HG02885 (cell line): ENCODE measurements around the gene TMEM128.

Experiments
- ATAC-seq: cut with Tn5 transposase; IDR thresholded peaks from one replicate; pipeline ENCODE4 v1.9.1; 2021; ENCODE audit warnings: mild to moderate bottlenecking; ENCODE audit not compliant: unreplicated experiment, poor library complexity

The TMEM128 gene, protein sequence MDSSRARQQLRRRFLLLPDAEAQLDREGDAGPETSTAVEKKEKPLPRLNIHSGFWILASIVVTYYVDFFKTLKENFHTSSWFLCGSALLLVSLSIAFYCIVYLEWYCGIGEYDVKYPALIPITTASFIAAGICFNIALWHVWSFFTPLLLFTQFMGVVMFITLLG

DNA sequence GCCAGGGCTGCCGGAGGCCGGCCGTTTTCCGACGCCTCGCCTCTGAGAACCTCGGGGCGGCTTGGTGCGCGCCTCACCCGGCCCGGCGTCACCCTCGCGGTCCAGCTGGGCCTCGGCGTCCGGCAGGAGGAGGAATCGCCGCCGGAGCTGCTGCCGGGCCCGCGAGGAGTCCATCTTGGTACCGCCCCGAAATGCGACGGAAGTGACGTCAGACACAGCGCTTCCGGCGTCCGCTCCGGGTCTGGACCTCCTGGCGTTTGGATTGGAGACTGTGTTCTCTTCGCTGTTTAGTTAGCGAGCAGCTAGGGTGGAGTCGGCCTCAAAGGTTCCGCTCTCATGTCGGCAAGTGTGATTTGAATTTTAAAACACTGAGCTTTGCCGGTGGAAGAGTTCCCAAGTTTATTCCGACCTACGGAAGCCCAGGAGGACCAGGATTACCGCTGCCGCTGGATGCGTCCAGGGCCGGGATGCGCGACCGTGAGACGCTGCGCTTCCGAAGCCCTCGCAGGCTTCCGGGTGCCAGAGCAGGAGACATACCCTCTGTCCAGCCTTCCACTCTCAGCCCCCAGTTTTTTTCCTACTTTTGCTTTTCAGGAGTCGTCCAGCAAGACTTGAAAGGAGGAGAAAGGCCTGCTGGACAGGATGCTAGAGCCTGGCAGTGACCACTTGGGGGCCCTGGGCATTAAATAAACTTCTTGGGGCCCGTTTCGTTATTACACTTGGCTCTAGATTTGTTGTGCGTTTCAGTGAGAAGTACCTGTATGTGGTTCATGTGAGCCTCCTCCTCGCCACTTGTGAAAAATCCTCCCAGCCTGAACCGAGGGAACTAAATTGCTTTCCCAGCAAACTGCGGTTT is at the start of gene TMEM128:
Gene TMEM128, minus strand, starts transcription at position 195 of the 856 bp plus-strand sequence. Its CDS starts 21 bp downstream, at position 174.
- peak; percentile 97 for ATAC-seq

DNA sequence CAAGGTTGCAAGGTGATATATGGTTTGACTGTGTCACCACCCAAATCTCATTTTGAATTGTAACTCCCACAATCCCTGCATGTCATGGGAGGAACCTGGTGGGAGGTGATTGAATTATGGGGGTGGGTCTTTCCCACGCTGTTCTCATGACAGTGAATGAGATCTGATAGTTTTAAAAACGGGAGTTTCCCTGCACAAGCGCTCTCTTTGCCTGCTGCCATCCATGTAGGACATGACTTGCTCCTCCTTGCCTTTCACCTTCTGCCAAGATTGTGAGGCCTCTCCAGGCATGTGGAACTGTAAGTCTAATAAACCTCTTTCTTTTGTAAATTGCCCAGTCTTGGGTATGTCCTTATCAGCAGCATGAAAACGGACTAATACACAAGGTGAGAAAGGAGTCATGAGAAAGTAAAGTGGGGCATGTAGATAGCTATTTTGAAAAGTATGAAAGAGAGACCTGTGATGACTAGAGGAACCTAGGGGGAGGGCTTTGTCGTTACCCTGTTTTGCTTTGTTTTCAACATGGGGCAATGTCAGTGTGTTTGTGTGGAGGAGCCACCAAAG is 48.3 kb upstream of the TMEM128 start:
- ATAC-seq, result no peak

DNA sequence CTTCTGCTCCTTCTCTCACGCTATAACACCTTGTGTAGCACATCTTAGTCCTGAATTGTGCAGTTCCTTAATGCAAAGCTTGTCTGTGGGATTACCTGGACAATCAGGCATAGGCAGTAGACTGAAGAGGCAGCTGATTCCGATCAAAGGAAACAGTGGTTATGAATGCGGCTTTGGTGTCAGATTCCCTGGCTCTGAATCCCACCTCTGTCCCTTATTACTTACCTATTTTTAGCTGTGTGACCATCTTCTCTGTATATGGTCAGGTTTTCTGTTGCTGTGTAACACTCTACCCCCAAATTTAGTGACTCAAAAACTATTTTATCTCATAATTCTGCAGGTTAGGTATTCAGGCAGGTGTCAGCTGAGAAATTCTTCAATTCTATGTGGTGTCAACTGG is 45.3 kb upstream of the TMEM128 start:
- ATAC-seq, result no peak

DNA sequence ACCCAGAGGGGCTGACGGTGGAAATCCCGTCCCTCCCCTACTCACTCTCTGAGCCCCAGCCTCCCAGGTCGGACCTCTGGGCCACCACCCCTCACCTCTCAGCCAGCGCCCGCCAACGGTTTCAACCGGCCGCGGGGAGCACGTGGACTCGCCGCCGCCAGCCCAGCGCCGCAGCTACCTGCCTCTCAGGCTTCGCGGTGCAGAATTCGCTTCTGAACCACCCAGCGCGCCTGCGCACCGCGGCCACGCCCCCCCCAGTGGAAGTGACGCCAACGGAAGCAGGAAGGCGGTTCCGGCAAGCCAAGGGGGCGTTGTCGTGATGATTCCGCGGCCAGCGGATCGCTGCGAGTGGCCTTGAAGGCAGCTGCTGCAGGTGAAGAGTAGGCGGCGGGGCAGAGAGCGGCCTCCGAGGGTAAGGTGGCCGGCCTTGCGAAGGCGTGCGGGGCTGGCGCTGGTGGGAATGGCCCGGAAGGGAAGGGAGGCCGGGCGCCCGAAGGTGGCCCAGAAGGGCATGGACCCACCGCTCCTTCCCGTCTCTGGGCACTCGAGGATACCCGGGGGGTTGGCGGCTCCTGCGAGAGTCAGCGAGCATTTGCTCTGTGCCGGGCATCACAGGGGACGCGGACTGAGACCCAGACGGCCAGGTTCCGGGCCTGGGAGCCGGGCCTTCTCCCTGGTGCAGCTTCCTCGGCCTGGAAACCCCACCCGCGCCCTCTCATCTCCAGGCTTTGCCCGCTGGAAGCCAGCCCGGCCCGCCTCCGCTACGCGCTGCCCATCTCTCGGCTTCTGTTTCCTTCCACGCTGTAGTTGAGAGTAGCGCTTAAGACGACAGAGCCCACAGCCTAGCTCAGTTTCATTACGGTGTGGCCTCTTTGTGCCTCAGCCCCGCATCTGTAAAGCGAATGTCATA is 42.2 kb upstream of the TMEM128 start, which contains the start of the genes LYAR and ZBTB49:
Gene LYAR, minus strand, starts transcription at position 214 of the 910 bp plus-strand sequence. CDS start 6,412 bp downstream, outside the sequence.
Gene ZBTB49, plus strand, starts transcription at position 311 of the 910 bp plus-strand sequence. CDS start 9,695 bp downstream, outside the sequence.
- ATAC-seq, result peak; percentile 91

DNA sequence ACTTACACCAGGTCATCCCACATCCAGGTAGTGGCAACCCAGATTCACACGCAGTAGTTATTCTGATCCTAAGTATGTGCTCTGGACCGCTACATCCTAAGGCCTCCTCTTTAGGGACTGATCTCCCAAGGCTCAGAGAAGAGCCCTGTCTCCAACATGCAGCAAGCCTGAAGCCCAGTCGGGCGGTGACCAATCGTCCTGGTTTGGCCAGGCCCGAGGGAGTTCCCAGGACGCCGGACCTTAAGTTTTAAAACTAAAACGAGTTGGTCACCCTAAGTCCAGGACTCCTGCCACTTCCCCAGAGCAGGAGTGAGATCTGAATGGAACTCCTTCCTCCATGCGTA is 41.5 kb upstream of the TMEM128 start:
- ATAC-seq, result peak; percentile 27

DNA sequence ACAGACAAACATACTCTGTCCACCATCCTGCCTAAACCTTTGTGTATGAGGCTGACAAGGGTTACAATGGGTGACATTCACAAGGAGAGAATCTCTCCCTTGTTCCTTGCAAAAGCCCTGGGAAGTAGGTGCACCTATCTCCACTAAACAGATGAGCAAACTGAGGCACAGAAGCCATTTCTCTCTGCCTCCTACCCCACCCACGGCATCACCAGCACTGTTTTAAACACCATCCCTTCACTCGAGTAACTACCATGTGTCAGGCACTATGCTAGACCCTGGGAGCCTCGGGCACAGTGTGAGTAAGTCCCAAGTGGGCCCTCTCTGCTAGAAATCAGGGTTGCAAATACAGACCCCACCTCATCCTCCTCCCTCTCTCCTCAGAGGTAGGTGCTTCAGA is 41.0 kb upstream of the TMEM128 start:
- ATAC-seq, result no peak

DNA sequence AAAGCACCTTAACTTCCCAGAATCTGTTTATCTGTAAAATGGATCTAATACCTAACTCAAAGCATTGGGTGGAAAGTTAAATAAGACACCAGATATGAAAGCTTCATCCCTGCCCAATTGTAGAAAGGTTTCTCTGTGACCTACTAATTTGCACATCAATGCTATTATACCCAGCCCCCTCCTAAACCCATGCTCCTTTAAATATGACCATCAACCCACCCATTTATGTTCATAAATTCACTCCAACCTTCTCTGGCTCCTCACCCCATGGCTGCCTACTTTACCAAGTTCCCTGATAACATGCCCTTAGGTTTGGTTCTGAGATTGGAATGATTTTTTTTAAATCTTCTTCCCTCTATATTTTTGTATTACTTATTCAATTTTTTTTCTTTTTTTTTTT is 40.1 kb upstream of the TMEM128 start:
- no peak for ATAC-seq

DNA sequence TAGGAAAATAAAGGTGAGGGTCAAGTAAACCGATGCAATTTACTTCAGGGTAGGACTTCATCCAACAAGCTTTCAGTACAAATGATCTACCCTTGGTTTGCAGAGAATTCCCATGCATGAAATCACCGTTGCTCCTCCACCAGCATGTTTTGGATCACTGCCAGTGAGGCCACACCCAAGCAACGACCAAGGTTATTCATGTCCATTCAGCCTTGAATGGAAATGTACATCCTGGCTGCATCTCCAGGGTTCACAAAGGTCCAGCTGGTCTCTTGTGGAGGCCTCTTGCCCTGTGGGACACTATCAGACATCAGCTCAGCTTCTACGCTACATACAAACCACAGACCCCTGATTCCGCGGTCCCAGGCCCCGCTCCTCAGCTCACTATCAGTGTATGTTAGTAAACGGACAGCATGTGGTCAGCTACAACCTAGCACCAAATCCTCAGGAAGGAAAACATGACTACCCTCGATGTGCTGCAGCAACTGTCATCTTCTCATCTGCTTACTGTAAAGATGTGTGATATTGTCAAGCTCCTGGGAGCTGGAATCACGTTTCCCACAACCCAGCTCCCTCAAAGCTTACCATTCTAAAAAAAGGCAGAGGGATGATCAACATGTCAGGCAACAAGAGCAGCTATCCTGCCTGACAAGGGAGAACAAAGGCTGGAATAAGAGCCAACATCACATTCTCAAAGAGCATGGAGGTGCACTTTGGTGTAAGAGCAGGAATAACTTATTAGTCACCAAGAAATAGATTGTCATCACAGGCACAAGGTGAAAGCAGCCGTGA is 37.0 kb upstream of the TMEM128 start:
- ATAC-seq, result no peak

DNA sequence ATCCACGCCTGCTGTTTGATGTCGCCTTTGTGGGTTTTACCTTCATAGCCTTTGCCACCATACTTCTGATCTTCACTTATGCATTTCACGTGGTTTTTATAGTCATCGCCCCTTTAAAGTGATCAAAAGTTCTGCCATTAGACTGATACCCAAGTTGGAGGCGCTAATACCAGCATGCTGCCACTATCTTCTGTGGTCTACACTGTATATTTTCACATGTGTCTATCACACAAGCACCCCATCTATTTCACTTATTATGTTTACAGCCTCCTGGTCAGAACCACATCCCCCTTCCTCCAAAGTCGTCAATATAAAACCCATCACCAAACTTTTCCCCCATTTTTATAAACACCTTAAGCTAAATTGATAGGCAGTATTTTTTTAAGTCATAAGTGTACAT is 33.8 kb upstream of the TMEM128 start:
- no peak for ATAC-seq

DNA sequence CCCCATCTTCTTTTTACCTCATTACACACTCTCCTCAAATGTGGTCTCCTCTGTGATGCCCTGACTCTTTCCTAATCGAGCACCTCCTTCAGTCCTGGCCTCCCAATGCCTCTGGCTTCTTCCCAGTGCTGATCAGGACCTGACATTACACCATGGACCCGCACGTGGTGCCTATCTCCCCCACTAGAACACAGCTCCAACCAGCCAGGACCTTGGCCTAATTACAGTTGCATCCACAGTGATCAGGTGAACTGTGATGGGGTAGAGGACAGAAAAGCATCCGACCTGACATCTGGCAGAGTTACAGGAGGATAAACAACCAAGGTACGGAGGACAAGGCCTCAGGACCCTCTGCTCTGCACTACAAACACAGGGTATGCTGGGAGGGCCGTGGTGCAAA is 29.5 kb upstream of the TMEM128 start:
- ATAC-seq, result no peak

DNA sequence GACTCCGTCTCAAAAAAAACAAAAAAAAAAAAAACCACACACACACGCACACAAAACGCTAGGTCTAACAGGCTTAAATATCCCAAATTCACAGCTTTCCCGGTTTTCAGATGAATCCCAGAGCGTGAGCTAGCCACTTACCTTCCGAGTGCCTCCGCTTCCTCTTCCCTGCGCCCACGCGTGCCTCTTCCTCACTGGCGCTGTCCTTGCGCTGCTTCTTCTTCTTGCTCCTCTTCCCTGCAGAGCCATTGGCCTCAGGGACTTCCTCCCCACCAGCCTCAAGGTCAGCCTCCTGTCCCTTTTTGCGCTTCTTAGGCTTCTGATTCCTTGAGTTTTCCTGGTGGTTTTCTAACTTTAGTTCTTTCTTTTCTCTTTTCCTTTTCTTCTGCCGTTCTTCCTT is 26.2 kb upstream of the TMEM128 start:
- ATAC-seq, result no peak

DNA sequence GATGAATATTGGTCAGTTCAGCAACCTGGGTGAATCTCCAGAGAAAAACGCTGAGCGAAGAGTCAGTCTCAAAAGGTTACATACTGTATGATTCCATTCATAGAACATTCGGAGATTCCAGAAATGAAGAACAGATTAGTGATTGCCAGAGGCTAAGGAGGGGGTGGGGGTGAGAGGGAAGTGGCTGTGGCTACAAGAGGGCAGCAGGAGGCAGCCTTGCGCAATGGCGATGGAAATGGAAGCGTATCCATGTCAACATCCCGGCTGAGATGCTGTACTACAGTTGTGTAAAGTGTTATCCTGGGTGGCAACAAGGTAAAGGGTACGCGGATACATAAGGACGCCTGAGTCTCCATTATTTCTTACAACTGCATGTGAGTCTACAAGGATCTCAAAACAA is 23.9 kb upstream of the TMEM128 start:
- ATAC-seq, result no peak

DNA sequence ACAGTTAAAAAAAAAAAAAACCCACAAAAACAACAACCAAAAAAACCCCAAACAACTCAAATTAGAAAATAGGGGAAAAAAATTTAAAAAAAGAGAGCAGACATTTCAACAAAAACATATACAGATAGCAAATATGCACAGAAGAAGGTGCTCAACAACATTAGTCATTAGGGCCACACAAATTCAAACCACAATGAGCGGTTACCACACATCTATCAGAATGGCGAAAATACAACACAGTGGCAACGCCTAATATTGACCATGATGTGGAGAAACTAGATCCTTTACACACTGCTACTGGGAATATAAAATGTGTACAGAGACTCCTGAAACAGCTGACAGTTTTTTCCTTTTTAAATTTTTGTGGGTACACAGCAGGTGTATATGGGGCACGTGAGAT is 22.5 kb upstream of the TMEM128 start:
- no peak for ATAC-seq

DNA sequence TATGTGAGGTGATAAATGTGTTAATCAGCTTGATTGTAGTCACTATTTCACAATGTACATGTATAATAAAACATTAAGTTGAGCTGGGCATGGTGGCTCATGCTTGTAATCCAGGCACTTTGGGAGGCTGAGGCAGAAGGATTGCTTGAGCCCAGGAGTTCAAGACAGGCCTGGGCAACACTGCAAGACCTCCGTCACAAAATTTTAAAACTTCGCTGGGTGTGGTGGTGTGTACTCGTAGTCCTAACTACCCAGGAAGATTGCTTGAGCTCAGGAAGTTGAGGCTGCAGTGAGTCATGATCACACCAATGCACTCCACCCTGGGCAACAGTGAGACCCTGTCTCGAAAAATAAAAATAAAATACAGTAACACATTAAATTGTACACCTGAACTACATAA is 21.8 kb upstream of the TMEM128 start:
- ATAC-seq, result no peak

DNA sequence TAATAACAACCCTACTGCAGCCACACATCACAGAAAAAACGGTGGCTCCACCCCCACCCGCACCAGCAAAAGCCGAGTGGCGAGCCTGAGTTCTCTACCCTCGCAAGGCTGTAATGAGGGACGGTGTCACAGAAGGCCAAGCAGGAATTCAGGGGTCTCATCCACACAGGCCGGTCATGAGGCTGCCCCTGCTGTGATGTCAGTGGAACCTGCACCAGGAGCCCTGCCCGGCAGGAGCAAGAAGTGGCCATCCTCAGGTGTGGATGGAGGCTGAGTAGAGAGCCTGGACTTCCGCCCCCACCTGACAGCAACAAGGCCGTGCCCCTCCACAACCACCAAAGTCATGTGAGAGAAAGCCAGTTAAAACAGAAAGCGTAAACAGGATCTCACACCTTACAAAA is 21.3 kb upstream of the TMEM128 start:
- no peak for ATAC-seq

DNA sequence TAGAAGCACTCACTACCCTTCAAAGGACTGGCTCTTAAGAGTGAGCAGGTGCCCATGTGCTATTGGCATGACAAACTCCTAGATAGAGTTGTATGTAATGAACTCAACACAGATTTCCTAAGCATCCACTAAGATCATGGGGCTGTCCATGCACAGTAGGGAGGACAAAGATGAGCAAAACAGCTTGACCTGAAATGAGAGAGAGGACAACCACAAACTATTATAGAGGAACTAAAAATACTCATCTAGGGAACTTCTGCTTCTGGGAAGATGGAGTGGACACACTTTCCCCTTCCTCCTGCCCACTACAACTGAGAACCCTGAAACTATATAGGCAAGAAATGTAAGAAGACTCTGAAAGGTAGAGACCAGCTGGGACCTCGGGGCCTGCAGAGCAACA is 20.8 kb upstream of the TMEM128 start:
- no peak for ATAC-seq

DNA sequence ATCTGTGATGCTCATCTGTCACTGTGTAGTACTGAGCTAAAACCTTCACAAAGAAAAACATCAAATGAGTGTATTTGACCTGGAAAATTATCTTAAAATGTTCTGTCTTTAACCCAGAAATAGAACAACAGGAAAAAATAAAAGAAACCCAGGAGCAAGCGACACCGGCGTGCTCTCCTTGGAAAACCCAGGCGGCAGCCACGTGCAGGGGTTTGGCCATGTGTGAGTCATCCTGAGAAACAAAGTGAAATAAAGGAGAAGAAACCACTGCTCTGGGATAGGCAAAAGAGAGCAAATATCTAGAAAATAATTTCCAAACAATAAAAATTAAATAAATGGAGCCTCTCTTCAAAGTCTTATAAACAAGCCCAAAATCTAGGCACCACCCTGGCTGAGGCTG is 20.0 kb upstream of the TMEM128 start:
- ATAC-seq, result no peak

DNA sequence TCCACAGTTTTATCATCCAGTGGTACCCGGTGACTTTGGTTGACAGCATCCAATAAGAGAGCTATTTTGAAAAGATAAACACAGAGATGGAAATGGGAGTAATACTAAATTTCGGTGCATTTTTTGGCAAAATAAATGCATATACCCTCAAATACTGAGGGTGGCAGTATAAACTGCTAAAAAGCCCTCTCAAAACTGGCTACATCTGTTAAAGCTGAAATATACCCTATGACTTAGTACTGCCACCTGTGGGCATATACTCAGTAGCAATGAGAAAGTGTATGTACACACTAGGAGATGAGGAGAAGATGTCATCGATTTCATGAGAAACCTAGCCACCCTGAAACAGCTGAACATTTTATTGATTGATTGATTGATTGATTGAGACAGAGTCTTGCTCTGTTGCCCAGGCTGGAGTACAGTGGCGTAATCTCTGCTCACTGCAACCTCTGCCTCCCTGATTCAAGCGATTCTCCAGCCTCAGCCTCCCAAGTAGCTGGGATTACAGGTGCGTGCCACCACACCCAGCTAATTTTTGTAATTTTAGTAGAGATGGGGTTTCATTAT is 12.2 kb upstream of the TMEM128 start:
- no peak for ATAC-seq

DNA sequence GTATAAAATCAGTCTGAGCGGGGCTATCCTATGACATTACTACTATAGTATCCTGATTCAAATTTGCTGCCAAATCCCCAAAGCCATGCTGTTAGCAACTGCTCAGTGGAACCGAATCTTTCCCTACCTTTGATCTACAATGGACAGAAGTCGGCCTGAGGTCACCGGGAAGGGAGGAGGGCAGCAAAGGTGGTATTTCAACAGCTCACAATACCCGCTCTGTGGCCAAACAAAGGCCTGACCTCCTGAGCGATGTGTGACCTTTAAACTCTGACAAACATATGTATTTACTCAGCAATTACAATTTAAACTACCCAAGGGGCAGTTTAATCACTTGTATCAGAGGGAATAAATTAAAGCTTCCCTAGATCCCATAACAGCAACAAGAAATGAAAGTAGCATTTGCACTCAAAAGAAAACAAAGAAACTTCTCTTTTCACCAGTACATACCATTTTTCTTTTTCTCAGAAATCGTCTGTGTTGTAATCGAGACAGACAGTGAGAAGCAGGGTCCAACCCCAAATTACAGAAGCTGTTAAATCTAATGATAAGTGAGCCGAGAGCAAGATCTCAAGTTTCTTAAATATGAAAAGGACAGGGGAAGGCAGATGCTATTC is 11.6 kb upstream of the TMEM128 start:
- ATAC-seq, result no peak
